CD4-positive, alpha-beta T cell treated with Interleukin-1 beta for 1 hour (primary cell): ENCODE results near the gene VWA3B.
"Not testable (repeated sequence)": the region's sequence is repeated elsewhere in the genome, so short reads cannot be mapped to it uniquely, and the experiment has no call there.

ENCODE experiments used
- DNase-seq, 2 donors: peaks; one replicate each; pipeline ENCODE4 v3.0.0-alpha.2; 2020 to 2022

VWA3B gene

GRCh38 chr2:98087447-98088020 lies 567 bp downstream of the VWA3B start:
- DNase-seq, result no peak

- DNase-seq, result peak; percentile 3 to 50
Observed at GRCh38 chr2:98088261-98088660, 1.3 kb downstream of the VWA3B start.

GRCh38 chr2:98089941-98090340 lies 3.0 kb downstream of the VWA3B start:
- no peak for DNase-seq

GRCh38 chr2:98090951-98091350 lies 4.0 kb downstream of the VWA3B start:
- no peak for DNase-seq

- DNase-seq, result peak in 1 of 2 donors; percentile 19
Observed at GRCh38 chr2:98091738-98092137, 4.8 kb downstream of the VWA3B start.

GRCh38 chr2:98093146-98093545 lies 6.2 kb downstream of the VWA3B start:
- no peak for DNase-seq

GRCh38 chr2:98093611-98094010 lies 6.6 kb downstream of the VWA3B start:
- no peak for DNase-seq

GRCh38 chr2:98099939-98100743 lies 13.2 kb downstream of the VWA3B start:
- no peak for DNase-seq

GRCh38 chr2:98102315-98102714 lies 15.3 kb downstream of the VWA3B start:
- DNase-seq, result not testable (repeated sequence)

- DNase-seq, result no peak
Observed at GRCh38 chr2:98102878-98103277, 15.9 kb downstream of the VWA3B start.

GRCh38 chr2:98108110-98108509 lies 21.1 kb downstream of the VWA3B start:
- no peak for DNase-seq

- DNase-seq, result no peak
Observed at GRCh38 chr2:98110741-98111140, 23.8 kb downstream of the VWA3B start.

GRCh38 chr2:98114643-98115330 lies 27.8 kb downstream of the VWA3B start:
- no peak for DNase-seq

- no peak for DNase-seq
Observed at GRCh38 chr2:98118161-98118560, 31.2 kb downstream of the VWA3B start.

GRCh38 chr2:98118852-98119251 lies 31.9 kb downstream of the VWA3B start:
- DNase-seq, result no peak

- no peak for DNase-seq
Observed at GRCh38 chr2:98121149-98121548, 34.2 kb downstream of the VWA3B start.

GRCh38 chr2:98122524-98122923 lies 35.6 kb downstream of the VWA3B start:
- no peak for DNase-seq

GRCh38 chr2:98123286-98123685 lies 36.3 kb downstream of the VWA3B start:
- peak in 1 of 2 donors; percentile 15 for DNase-seq

GRCh38 chr2:98126061-98126460 lies 39.1 kb downstream of the VWA3B start:
- DNase-seq, result no peak

GRCh38 chr2:98127229-98127989 lies 40.4 kb downstream of the VWA3B start:
- DNase-seq, result no peak

GRCh38 chr2:98128556-98129109 lies 41.7 kb downstream of the VWA3B start:
- no peak for DNase-seq

- DNase-seq, result not testable (repeated sequence)
Observed at GRCh38 chr2:98130073-98130472, 43.1 kb downstream of the VWA3B start.
